Epithelial cell of proximal tubule (primary cell): ENCODE measurements around the gene KCNC4. TPM values are rescaled to one million over a fixed set of nuclear protein-coding genes. Genes with fewer than 3 reads are reported as not detected.
A peak's percentile ranks its signal among the peaks of the same experiment; 100 is the strongest.

Experiments
- DNase-seq: peaks from one replicate; pipeline ENCODE4 v3.0.0-alpha.2; 2011; ENCODE audit warnings: low read depth
- H3K4me3 ChIP-seq: 2 replicates; pipeline ENCODE4 v1.5.1; 2011; ENCODE audit warnings: low read depth, mild to moderate bottlenecking, low read length
- CTCF ChIP-seq: conservative IDR thresholded peaks from 2 replicates; pipeline ENCODE4 v1.5.1; 2012; ENCODE audit warnings: low read depth, mild to moderate bottlenecking, low read length
- total RNA-seq: library from RNA; depleted of rRNA; stranded (reverse); fragments of >200 nt; gene quantifications from 2 replicates; pipeline ENCODE4 v1.2.3, GENCODE V29; 2015

The KCNC4 gene
- total RNA-seq, 1 donor from 2014 or later, result 4.2 TPM

- no peak overlapping the region for H3K4me3 ChIP-seq
- DNase-seq, result no peak
- TF ChIP-seq CTCF, result peak; percentile 97
Measured at GRCh38 chr1:110196917-110197765, 13.0 kb upstream of the KCNC4 start.

GRCh38 chr1:110197905-110198629 is 12.0 kb upstream of the KCNC4 start:
- no peak for TF ChIP-seq CTCF
- no peak overlapping the region for H3K4me3 ChIP-seq
- no peak for DNase-seq

- no peak overlapping the region for H3K4me3 ChIP-seq
- no peak for TF ChIP-seq CTCF
- DNase-seq, result no peak
Measured at GRCh38 chr1:110198746-110199145, 11.4 kb upstream of the KCNC4 start.

- no peak for TF ChIP-seq CTCF
- H3K4me3 ChIP-seq, result no peak overlapping the region
- DNase-seq, result no peak
Measured at GRCh38 chr1:110200190-110200589, 9.9 kb upstream of the KCNC4 start.

GRCh38 chr1:110200666-110201065 is 9.4 kb upstream of the KCNC4 start:
- DNase-seq, result no peak
- no peak for TF ChIP-seq CTCF
- H3K4me3 ChIP-seq, result no peak overlapping the region

- DNase-seq, result no peak
- H3K4me3 ChIP-seq, result no peak overlapping the region
- TF ChIP-seq CTCF, result no peak
Measured at GRCh38 chr1:110201157-110201825, 8.8 kb upstream of the KCNC4 start.
